HG03097 (cell line): ENCODE results near the gene NDOR1.
"Not testable (repeated sequence)": the region's sequence is repeated elsewhere in the genome, so short reads cannot be mapped to it uniquely, and the experiment has no call there.

Experiments used
- ATAC-seq: cut with Tn5 transposase; IDR thresholded peaks from one replicate; pipeline ENCODE4 v1.9.1; 2021; ENCODE audit not compliant: unreplicated experiment, low FRiP score

Gene NDOR1

GRCh38 chr9:137254624-137255447 is 49.3 kb downstream of the NDOR1 start, which contains the start of gene NELFB:
Gene NELFB (plus strand): TSS chr9:137255327.
- peak; percentile 74 for ATAC-seq

GRCh38 chr9:137255448-137256114 is 50.1 kb downstream of the NDOR1 start:
- ATAC-seq = peak; percentile 33

- ATAC-seq = no peak
These were observed 50.9 kb downstream of the NDOR1 start for GRCh38 chr9:137256362-137256761.

GRCh38 chr9:137256856-137257255 is 51.4 kb downstream of the NDOR1 start:
- no peak for ATAC-seq

GRCh38 chr9:137262173-137262908 is 56.8 kb downstream of the NDOR1 start:
- not testable (repeated sequence) for ATAC-seq

- ATAC-seq = no peak
These were observed 57.4 kb downstream of the NDOR1 start for GRCh38 chr9:137262909-137263285.

GRCh38 chr9:137263506-137263905 is 58.0 kb downstream of the NDOR1 start:
- no peak for ATAC-seq

- no peak for ATAC-seq
These were observed 58.6 kb downstream of the NDOR1 start for GRCh38 chr9:137264067-137264466.

GRCh38 chr9:137265496-137266161 is 60.1 kb downstream of the NDOR1 start:
- no peak for ATAC-seq

GRCh38 chr9:137266162-137266527 is 60.6 kb downstream of the NDOR1 start:
- no peak for ATAC-seq
